Endothelial cell (in vitro differentiated cells): ENCODE data around the gene CD274. TPM values are rescaled to one million over a fixed set of nuclear protein-coding genes. Genes with fewer than 3 reads are reported as not detected.
"Not testable (repeated sequence)": the region's sequence is repeated elsewhere in the genome, so short reads cannot be mapped to it uniquely, and the experiment has no call there.

Experiments
- DNase-seq: peaks from one replicate; pipeline ENCODE4 v3.0.0; 2021; ENCODE audit warnings: low spot score
- H3K27ac Mint-ChIP-seq: one replicate; pipeline ENCODE4 v1.8.0; 2021; ENCODE audit warnings: mixed read lengths, inconsistent platforms; ENCODE audit not compliant: unreplicated experiment
- H3K27me3 Mint-ChIP-seq: one replicate; pipeline ENCODE4 v1.8.0; 2021; ENCODE audit warnings: mild to moderate bottlenecking, moderate library complexity, mixed read lengths, inconsistent platforms; ENCODE audit not compliant: unreplicated experiment
- H3K36me3 Mint-ChIP-seq: one replicate; pipeline ENCODE4 v1.8.0; 2021; ENCODE audit warnings: mild to moderate bottlenecking, low read depth, mixed read lengths, inconsistent platforms; ENCODE audit not compliant: unreplicated experiment
- H3K4me1 Mint-ChIP-seq: one replicate; pipeline ENCODE4 v1.8.0; 2021; ENCODE audit warnings: mild to moderate bottlenecking, mixed read lengths, inconsistent platforms; ENCODE audit not compliant: unreplicated experiment
- H3K4me3 Mint-ChIP-seq: one replicate; pipeline ENCODE4 v1.8.0; 2021; ENCODE audit warnings: mild to moderate bottlenecking, mixed read lengths, inconsistent platforms; ENCODE audit not compliant: unreplicated experiment
- H3K9me3 Mint-ChIP-seq: one replicate; pipeline ENCODE4 v1.8.0; 2021; ENCODE audit warnings: mixed read lengths, inconsistent platforms; ENCODE audit not compliant: unreplicated experiment
- total RNA-seq: library from RNA; stranded (reverse); fragmentation: NEBNext Ultra II Directional; extraction: Animal tissue kit (Norgen Biotek cat#: 25700); gene quantifications from one replicate; pipeline ENCODE4 v1.2.1, GENCODE V29; 2021; ENCODE audit not compliant: unreplicated experiment
- TF ChIP-seq, protein P1 (sequence below): fragments of 200-600 bp; sonication (generic); IDR thresholded peaks from one replicate; pipeline ENCODE4 v1.5.0; 2021; ENCODE audit warnings: antibody characterized with exemption; ENCODE audit not compliant: unreplicated experiment

CD274 gene
- total RNA-seq, 1 donor from 2014 or later = 0.56 TPM

GRCh38 chr9:5440426-5440825 is 9.9 kb upstream of the CD274 start:
- no peak overlapping the region for H3K27ac Mint-ChIP-seq

GRCh38 chr9:5441043-5441442 is 9.3 kb upstream of the CD274 start:
- Mint-ChIP-seq H3K36me3 (no peaks in the 10 kb centered on the region), H3K27me3 (no peaks in the 10 kb centered on the region), H3K9me3 (no peaks in the 10 kb centered on the region), H3K27ac (no peak overlapping the region), H3K4me3 (no peak overlapping the region), H3K4me1 (peaks cover 12% of the 10 kb centered on the region)
- no peak for DNase-seq
- TF ChIP-seq, protein P1, sequence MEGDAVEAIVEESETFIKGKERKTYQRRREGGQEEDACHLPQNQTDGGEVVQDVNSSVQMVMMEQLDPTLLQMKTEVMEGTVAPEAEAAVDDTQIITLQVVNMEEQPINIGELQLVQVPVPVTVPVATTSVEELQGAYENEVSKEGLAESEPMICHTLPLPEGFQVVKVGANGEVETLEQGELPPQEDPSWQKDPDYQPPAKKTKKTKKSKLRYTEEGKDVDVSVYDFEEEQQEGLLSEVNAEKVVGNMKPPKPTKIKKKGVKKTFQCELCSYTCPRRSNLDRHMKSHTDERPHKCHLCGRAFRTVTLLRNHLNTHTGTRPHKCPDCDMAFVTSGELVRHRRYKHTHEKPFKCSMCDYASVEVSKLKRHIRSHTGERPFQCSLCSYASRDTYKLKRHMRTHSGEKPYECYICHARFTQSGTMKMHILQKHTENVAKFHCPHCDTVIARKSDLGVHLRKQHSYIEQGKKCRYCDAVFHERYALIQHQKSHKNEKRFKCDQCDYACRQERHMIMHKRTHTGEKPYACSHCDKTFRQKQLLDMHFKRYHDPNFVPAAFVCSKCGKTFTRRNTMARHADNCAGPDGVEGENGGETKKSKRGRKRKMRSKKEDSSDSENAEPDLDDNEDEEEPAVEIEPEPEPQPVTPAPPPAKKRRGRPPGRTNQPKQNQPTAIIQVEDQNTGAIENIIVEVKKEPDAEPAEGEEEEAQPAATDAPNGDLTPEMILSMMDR = no peak

More at GRCh38 chr9:5440426-5440825, 9.9 kb upstream of the CD274 start:
- H3K4me1 Mint-ChIP-seq = peaks cover 12% of the 10 kb centered on the region
- no peak for DNase-seq
- peaks cover under 1% of the 10 kb centered on the region for H3K9me3 Mint-ChIP-seq
- H3K36me3 Mint-ChIP-seq = peaks cover 2% of the 10 kb centered on the region
- H3K4me3 Mint-ChIP-seq = no peak overlapping the region
- TF ChIP-seq, protein P1 = no peak
- H3K27me3 Mint-ChIP-seq = peaks cover under 1% of the 10 kb centered on the region

- H3K4me1 Mint-ChIP-seq = peaks cover 2% of the 10 kb centered on the region
- peak; percentile 40 for DNase-seq
- H3K36me3 Mint-ChIP-seq = no peaks in the 10 kb centered on the region
- no peaks in the 10 kb centered on the region for H3K9me3 Mint-ChIP-seq
- TF ChIP-seq, protein P1 = peak; percentile 50
- H3K27me3 Mint-ChIP-seq = peaks cover 1% of the 10 kb centered on the region
- no peak overlapping the region for H3K27ac Mint-ChIP-seq
- no peak overlapping the region for H3K4me3 Mint-ChIP-seq
These were observed 7.8 kb upstream of the CD274 start for GRCh38 chr9:5442400-5443011.

DNA sequence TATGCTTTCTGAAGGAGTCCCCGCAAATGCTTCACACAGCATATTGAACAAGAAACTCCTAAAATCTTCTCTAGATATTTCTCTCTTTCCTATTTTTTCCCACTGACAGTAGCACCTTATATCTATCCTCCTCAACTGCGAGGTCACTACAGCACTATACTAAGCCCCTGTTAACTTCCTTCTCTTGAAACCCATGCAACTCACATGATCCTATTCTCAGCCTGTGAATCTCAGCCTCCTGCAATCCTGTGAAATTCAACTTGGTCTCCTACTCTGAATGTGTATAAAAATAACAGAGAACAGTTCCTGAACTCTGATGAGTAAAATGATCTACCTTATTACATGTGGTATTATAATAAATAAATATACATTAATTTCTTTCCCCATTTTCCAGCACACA is 6.5 kb upstream of the CD274 start:
- Mint-ChIP-seq H3K27ac (no peak overlapping the region), H3K36me3 (no peaks in the 10 kb centered on the region), H3K9me3 (no peaks in the 10 kb centered on the region), H3K27me3 (peaks cover 1% of the 10 kb centered on the region), H3K4me3 (no peak overlapping the region), H3K4me1 (no peaks in the 10 kb centered on the region)
- no peak for DNase-seq
- TF ChIP-seq, protein P1 = no peak

GRCh38 chr9:5445096-5445495 is 5.2 kb upstream of the CD274 start:
- not testable (repeated sequence) for H3K4me3 Mint-ChIP-seq, H3K27ac Mint-ChIP-seq, H3K36me3 Mint-ChIP-seq, H3K4me1 Mint-ChIP-seq, H3K27me3 Mint-ChIP-seq, H3K9me3 Mint-ChIP-seq, DNase-seq
